PFSK-1 (cell line): ENCODE measurements around the gene KCNK13.

Experiments used
- FOXP2 ChIP-seq: optimal IDR thresholded peaks from 2 replicates; pipeline ENCODE3; 2011; ENCODE audit warnings: borderline replicate concordance, control low read depth, inconsistent platforms; ENCODE audit not compliant: insufficient read depth; ENCODE audit errors: extremely low read length, extremely low read depth
- POLR2AphosphoS5 ChIP-seq: IDR thresholded peaks from 2 replicates; pipeline ENCODE4 v1.6.1; 2012; ENCODE audit warnings: low read depth, mild to moderate bottlenecking, control low read depth, low read length, moderate library complexity
- REST ChIP-seq, 2 experiments: IDR thresholded peaks; 2 replicates each; pipeline versions ENCODE4 v1.6.1 to v1.8.0; 2011 to 2012; ENCODE audit warnings: low read depth in 2 of 2, low read length in 2 of 2, control low read depth in 1 of 2, inconsistent platforms in 1 of 2, mild to moderate bottlenecking in 1 of 2, moderate library complexity in 1 of 2; ENCODE audit not compliant: insufficient read depth in 1 of 2
- SIN3A ChIP-seq: IDR thresholded peaks from 2 replicates; pipeline ENCODE4 v1.6.1; 2012; ENCODE audit warnings: mild to moderate bottlenecking, low read length, moderate library complexity, borderline replicate concordance; ENCODE audit not compliant: insufficient read depth
- TAF1 ChIP-seq: IDR thresholded peaks from 2 replicates; pipeline ENCODE4 v1.6.1; 2012; ENCODE audit warnings: low read length, control low read depth, borderline replicate concordance; ENCODE audit not compliant: insufficient read depth

The KCNK13 gene

GRCh38 chr14:90198541-90199060 is 136.8 kb downstream of the KCNK13 start:
- TF ChIP-seq SIN3A (no peak), REST (IDR thresholded peaks at IDR 0.05; ENCODE audit: insufficient read depth in 1 of 2, low read depth in 2 of 2, low read length in 2 of 2) (no peak), TAF1 (no peak), POLR2AphosphoS5 (no peak), FOXP2 (no peak)

- TF ChIP-seq FOXP2 (no peak), REST (IDR thresholded peaks at IDR 0.05; ENCODE audit: insufficient read depth in 1 of 2, low read depth in 2 of 2, low read length in 2 of 2) (no peak), SIN3A (no peak), POLR2AphosphoS5 (no peak), TAF1 (no peak)
Measured at GRCh38 chr14:90201344-90201743, 139.6 kb downstream of the KCNK13 start.

- TF ChIP-seq TAF1 (no peak), POLR2AphosphoS5 (no peak), FOXP2 (no peak), REST (IDR thresholded peaks at IDR 0.05; ENCODE audit: insufficient read depth in 1 of 2, low read depth in 2 of 2, low read length in 2 of 2) (no peak), SIN3A (no peak)
Measured at GRCh38 chr14:90204516-90204915, 142.7 kb downstream of the KCNK13 start.

GRCh38 chr14:90213099-90213748 is 151.4 kb downstream of the KCNK13 start:
- TF ChIP-seq POLR2AphosphoS5, result no peak

- TF ChIP-seq SIN3A, result no peak
- TF ChIP-seq TAF1, result no peak
- no peak for TF ChIP-seq FOXP2
- TF ChIP-seq POLR2AphosphoS5, result no peak
- TF ChIP-seq REST (IDR thresholded peaks at IDR 0.05; ENCODE audit: insufficient read depth in 1 of 2, low read depth in 2 of 2, low read length in 2 of 2), result no peak
Measured at GRCh38 chr14:90228478-90228877, 166.7 kb downstream of the KCNK13 start.
